Lung (tissue), 16 donors: Measurements from ENCODE around the gene OR51S1. TPM values are rescaled to one million over a fixed set of nuclear protein-coding genes. Genes with fewer than 3 reads are reported as not detected.

Source experiments
- ATAC-seq: fragments of 200-7000 bp; cut with Tn5 transposase; one replicate; pipeline ENCODE4 v1.9.1; 2020; ENCODE audit warnings: moderate number of reproducible peaks; ENCODE audit not compliant: insufficient read depth, low FRiP score
- DNase-seq, 3 donors: peaks; one replicate each; pipeline ENCODE4 v3.0.0-alpha.2; 2013 to 2017
- H3K27ac ChIP-seq, 2 donors: one replicate each; pipeline ENCODE4 v1.5.1; 2013; ENCODE audit warnings: mild to moderate bottlenecking in 2 of 2, moderate library complexity in 2 of 2, control low read depth in 1 of 2, inconsistent platforms in 1 of 2, low read depth in 1 of 2, low read length in 1 of 2
- H3K27me3 ChIP-seq, 3 donors: one replicate each; pipeline ENCODE4 v1.5.1; 2013; ENCODE audit warnings: low read length in 2 of 3; ENCODE audit not compliant: control insufficient read depth in 3 of 3, insufficient read depth in 3 of 3
- H3K36me3 ChIP-seq, 4 donors: one replicate each; pipeline ENCODE4 v1.5.1; 2013; ENCODE audit warnings: low read length in 4 of 4, mild to moderate bottlenecking in 1 of 4, moderate library complexity in 1 of 4; ENCODE audit not compliant: control insufficient read depth in 4 of 4, insufficient read depth in 4 of 4
- H3K4me1 ChIP-seq, 5 donors: one replicate each; pipeline ENCODE4 v1.5.1; 2013; ENCODE audit warnings: low read length in 5 of 5, mild to moderate bottlenecking in 2 of 5, moderate library complexity in 1 of 5; ENCODE audit not compliant: control insufficient read depth in 5 of 5, insufficient read depth in 5 of 5
- H3K4me3 ChIP-seq: one replicate; pipeline ENCODE4 v1.5.1; 2013; ENCODE audit warnings: mild to moderate bottlenecking, control low read depth, moderate library complexity
- H3K9ac ChIP-seq, 2 donors: one replicate each; pipeline ENCODE4 v1.5.1; 2013; ENCODE audit warnings: low read length in 2 of 2, control low read depth in 1 of 2; ENCODE audit not compliant: insufficient read depth in 1 of 2
- H3K9me3 ChIP-seq, 4 donors: one replicate each; pipeline ENCODE4 v1.5.1; 2013; ENCODE audit warnings: low read length in 3 of 4, mild to moderate bottlenecking in 1 of 4, moderate library complexity in 1 of 4; ENCODE audit not compliant: control insufficient read depth in 4 of 4, insufficient read depth in 3 of 4
- WGBS, 2 donors: extraction: QIAGEN DNeasy Blood & Tissue Kit; methylation state at CpG; one replicate each; pipeline ENCODE4 v1.1.7; 2013; 5-methylcytosine and 5-hydroxymethylcytosine counted together
- long read RNA-seq, 5 donors: transcript quantifications; one replicate each; lab custom pipeline, GENCODE V29; 2026
- polyA plus RNA-seq, 2 donors: library from polyadenylated mRNA; stranded (reverse); fragments of 200-250 nt; gene quantifications; one replicate each; pipeline ENCODE4 v1.2.1, GENCODE V29; 2013
- total RNA-seq, 2 donors: library from RNA; depleted of rRNA in 1 of 2; stranded (reverse); fragments of >200 nt in 1 of 2; gene quantifications; one replicate each; pipeline ENCODE4 v1.2.1, GENCODE V29; 2014 to 2021
- TF ChIP-seq, protein P1 (sequence below): IDR thresholded peaks from 2 replicates; pipeline ENCODE4 v1.5.1; 2012; ENCODE audit warnings: mild to moderate bottlenecking; ENCODE audit errors: control extremely low read depth, extremely low read depth
- donor health status: control.
- donor health status: control.
- donor health status: Bipolar disorder and iron deficiency.
- donor health status: healthy.
- donor health status: DM: yes; HTN: yes; CAD: no.

The OR51S1 gene, protein sequence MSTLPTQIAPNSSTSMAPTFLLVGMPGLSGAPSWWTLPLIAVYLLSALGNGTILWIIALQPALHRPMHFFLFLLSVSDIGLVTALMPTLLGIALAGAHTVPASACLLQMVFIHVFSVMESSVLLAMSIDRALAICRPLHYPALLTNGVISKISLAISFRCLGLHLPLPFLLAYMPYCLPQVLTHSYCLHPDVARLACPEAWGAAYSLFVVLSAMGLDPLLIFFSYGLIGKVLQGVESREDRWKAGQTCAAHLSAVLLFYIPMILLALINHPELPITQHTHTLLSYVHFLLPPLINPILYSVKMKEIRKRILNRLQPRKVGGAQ
- total RNA-seq (not detected), polyA plus RNA-seq (not detected)
- long read RNA-seq, donor 1, result 0 reads
- long read RNA-seq, donor 2, result 0 reads
- long read RNA-seq, donor 3, result 0 reads
- long read RNA-seq, donor 4, result 0 reads
- long read RNA-seq, donor 5, result 0 reads

DNA sequence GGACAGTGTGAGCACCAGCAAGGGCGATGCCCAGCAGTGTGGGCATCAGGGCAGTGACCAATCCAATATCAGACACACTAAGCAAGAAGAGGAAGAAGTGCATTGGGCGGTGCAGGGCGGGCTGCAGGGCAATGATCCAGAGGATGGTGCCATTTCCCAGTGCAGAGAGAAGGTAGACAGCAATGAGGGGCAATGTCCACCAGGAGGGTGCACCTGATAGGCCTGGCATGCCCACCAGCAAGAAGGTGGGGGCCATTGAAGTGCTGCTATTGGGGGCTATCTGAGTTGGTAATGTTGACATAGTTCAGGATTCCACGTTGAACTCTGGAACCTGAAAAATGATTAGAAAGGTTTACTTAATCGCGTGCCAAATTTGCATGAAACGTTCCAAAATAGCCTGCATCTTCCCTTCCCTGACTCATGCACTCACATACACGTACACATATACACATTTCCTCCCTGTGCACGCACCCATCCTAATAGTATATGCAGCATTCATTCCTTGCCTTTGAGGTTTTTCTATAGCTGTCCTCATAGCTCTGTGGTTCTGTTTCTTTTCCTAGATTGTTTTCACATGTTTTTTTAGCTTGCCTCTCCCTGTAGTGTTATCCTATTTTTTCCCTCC lies at the start of gene OR51S1:
OR51S1 (minus strand) TSS at position 301 of the 625 bp plus-strand sequence; CDS start at position 301, 0 bp downstream.
- TF ChIP-seq, protein P1, sequence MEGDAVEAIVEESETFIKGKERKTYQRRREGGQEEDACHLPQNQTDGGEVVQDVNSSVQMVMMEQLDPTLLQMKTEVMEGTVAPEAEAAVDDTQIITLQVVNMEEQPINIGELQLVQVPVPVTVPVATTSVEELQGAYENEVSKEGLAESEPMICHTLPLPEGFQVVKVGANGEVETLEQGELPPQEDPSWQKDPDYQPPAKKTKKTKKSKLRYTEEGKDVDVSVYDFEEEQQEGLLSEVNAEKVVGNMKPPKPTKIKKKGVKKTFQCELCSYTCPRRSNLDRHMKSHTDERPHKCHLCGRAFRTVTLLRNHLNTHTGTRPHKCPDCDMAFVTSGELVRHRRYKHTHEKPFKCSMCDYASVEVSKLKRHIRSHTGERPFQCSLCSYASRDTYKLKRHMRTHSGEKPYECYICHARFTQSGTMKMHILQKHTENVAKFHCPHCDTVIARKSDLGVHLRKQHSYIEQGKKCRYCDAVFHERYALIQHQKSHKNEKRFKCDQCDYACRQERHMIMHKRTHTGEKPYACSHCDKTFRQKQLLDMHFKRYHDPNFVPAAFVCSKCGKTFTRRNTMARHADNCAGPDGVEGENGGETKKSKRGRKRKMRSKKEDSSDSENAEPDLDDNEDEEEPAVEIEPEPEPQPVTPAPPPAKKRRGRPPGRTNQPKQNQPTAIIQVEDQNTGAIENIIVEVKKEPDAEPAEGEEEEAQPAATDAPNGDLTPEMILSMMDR, result no peak
- Histone ChIP-seq H3K27me3 (peaks cover 0 to 5% (median 0%) of the 10 kb centered on the region in 3 donors), H3K9ac (no peak within 1 kb of the TSS), H3K27ac (no peak within 1 kb of the TSS), H3K36me3 (no peaks in the 10 kb centered on the region), H3K4me1 (no peaks in the 10 kb centered on the region), H3K4me3 (no peak within 1 kb of the TSS), H3K9me3 (no peaks in the 10 kb centered on the region)
- no peak for ATAC-seq
- WGBS, 2 donors, result 78% methylated on average over 9 of the region's 9 CpGs
- no peak for DNase-seq

DNA sequence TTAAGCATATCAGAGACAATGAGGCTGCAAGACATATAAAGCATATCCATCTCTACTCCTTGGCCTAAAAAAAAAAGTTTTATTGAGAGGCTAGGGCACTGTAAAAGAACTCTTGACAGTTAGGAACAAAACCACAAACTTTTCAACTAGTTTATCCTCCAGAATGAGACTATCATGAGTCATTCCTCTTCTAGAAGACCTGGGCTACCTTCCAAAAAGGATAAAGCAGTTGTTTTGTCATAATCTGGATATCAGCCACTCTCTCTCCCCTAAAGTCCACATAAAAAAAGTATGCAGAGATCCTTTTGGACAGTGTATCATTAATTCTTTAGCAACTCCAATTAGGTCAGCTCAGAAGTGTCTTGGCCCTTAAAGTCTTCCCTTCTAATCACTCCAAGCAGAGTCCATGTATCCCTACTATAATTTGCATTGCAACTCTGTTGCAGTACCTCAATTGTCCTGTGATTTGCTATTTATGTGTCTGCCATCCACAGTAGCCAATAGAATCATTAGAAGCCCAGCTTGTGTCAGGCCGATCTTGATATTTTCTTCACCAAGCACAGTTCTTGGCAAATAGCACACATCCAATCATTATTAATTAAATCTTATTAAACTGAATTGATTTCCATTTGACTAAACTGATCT lies 43.1 kb upstream of the OR51S1 start:
- ATAC-seq (peak; percentile 19), DNase-seq (no peak)
- WGBS, 2 donors, result 92 to 98% methylated on average over 1 of the region's 1 CpG
- Histone ChIP-seq H3K9me3 (peaks cover 0 to 2% (median 0%) of the 10 kb centered on the region in 4 donors), H3K27me3 (no peaks in the 10 kb centered on the region), H3K27ac (no peak overlapping the region), H3K4me1 (no peaks in the 10 kb centered on the region), H3K9ac (no peak overlapping the region), H3K4me3 (no peak overlapping the region), H3K36me3 (no peaks in the 10 kb centered on the region)
- TF ChIP-seq, protein P1, result no peak

- WGBS, 2 donors, result 89 to 98% methylated on average over 2 of the region's 2 CpGs
Observed at GRCh38 chr11:4890279-4890678, 41.3 kb upstream of the OR51S1 start.

More at GRCh38 chr11:4890279-4890678, 41.3 kb upstream of the OR51S1 start:
- DNase-seq (no peak), ATAC-seq (no peak)
- Histone ChIP-seq H3K36me3 (no peaks in the 10 kb centered on the region), H3K4me3 (no peak overlapping the region), H3K27me3 (no peaks in the 10 kb centered on the region), H3K9me3 (peaks cover 0 to 2% (median 0%) of the 10 kb centered on the region in 4 donors), H3K27ac (no peak overlapping the region), H3K4me1 (no peaks in the 10 kb centered on the region), H3K9ac (no peak overlapping the region)
- TF ChIP-seq, protein P1, result no peak
